Central memory CD4-positive, alpha-beta T cell (primary cell): ENCODE results near the gene FOXL2.

Experiments used
- DNase-seq: peaks from one replicate; pipeline ENCODE4 v3.0.0; 2022

Gene FOXL2

GRCh38 chr3:138945709-138946662 lies 951 bp downstream of the FOXL2 start:
- DNase-seq: no peak

- no peak for DNase-seq
Measured at GRCh38 chr3:138944929-138945708, 1.8 kb downstream of the FOXL2 start.

- DNase-seq: no peak
Measured at GRCh38 chr3:138944654-138944928, 2.3 kb downstream of the FOXL2 start.

- no peak for DNase-seq
Measured at GRCh38 chr3:138943724-138944653, 2.9 kb downstream of the FOXL2 start.

GRCh38 chr3:138942861-138943623 lies 3.9 kb downstream of the FOXL2 start:
- DNase-seq: no peak

GRCh38 chr3:138942271-138942670 lies 4.7 kb downstream of the FOXL2 start:
- no peak for DNase-seq

GRCh38 chr3:138941259-138941885 lies 5.6 kb downstream of the FOXL2 start:
- DNase-seq: no peak

- no peak for DNase-seq
Measured at GRCh38 chr3:138940446-138940845, 6.5 kb downstream of the FOXL2 start.

- no peak for DNase-seq
Measured at GRCh38 chr3:138939561-138940241, 7.2 kb downstream of the FOXL2 start.

GRCh38 chr3:138938877-138939560 lies 7.9 kb downstream of the FOXL2 start:
- no peak for DNase-seq

- DNase-seq: no peak
Measured at GRCh38 chr3:138938056-138938876, 8.7 kb downstream of the FOXL2 start.

- DNase-seq: no peak
Measured at GRCh38 chr3:138937690-138938055, 9.3 kb downstream of the FOXL2 start.

GRCh38 chr3:138936741-138937689 lies 9.9 kb downstream of the FOXL2 start:
- DNase-seq: no peak

GRCh38 chr3:138935863-138936740 lies 10.8 kb downstream of the FOXL2 start:
- peak; percentile 59 for DNase-seq

GRCh38 chr3:138935505-138935862 lies 11.5 kb downstream of the FOXL2 start:
- no peak for DNase-seq

- DNase-seq: no peak
Measured at GRCh38 chr3:138933981-138934691, 12.8 kb downstream of the FOXL2 start.
